HepG2 (cell line): ENCODE results near the gene ALDH3A1. TPM values are rescaled to one million over a fixed set of nuclear protein-coding genes. Genes with fewer than 3 reads are reported as not detected.

Experiments
- ATAC-seq: fragments of 200-7000 bp; cut with Tn5 transposase; 3 replicates; pipeline ENCODE4 v1.9.1; 2020; ENCODE audit warnings: mild to moderate bottlenecking, moderate library complexity
- BruUV-seq: library from RNA; stranded (reverse); fragments of 400-500 nt; replicated peaks from 2 replicates; lab custom pipeline; 2021; lab: Mats Ljungman, UMichigan
- CTCF ChIA-PET: fragments of 300-600 bp; formaldehyde crosslinking; extraction: SDS; loops from one replicate; lab custom pipeline; 2021; ENCODE audit warnings: low total read pairs, inconsistent platforms, low intra/inter-chr PET ratio; lab: Yijun Ruan, JAX
- POLR2A ChIA-PET: fragments of 350-600 bp; sonication (Branson Sonifier 250); formaldehyde crosslinking; loops from one replicate; lab custom pipeline; 2020; ENCODE audit warnings: antibody characterized with exemption, inconsistent platforms; lab: Yijun Ruan, JAX
- DNase-seq: peaks from one replicate; pipeline ENCODE4 v3.0.0-alpha.2; 2015; ENCODE audit warnings: low spot score
- FAIRE-seq: peaks from 3 replicates; lab custom pipeline; 2011; peaks lifted over from hg19 to GRCh38; lab: Jason Lieb, UNC
- H2AFZ ChIP-seq: one replicate; pipeline ENCODE4 v1.6.1; 2011; ENCODE audit warnings: low read length, inconsistent platforms
- H3K27ac ChIP-seq: fragments of 300-600 bp; 3 replicates; pipeline ENCODE4 v1.8.0; 2011; ENCODE audit warnings: mixed run types, mild to moderate bottlenecking, mixed read lengths, low read length, inconsistent platforms; ENCODE audit not compliant: insufficient read depth; ENCODE audit errors: extremely low read length
- H3K27me3 ChIP-seq, 2 experiments: fragments of 200-600 bp in 1 of 2; 2 replicates in 1 of 2; 3 replicates in 1 of 2; pipeline versions ENCODE4 v1.6.0 to v1.8.0; 2011; ENCODE audit warnings: low read length in 2 of 2, mild to moderate bottlenecking in 2 of 2, moderate library complexity in 2 of 2, inconsistent platforms in 1 of 2; ENCODE audit not compliant: insufficient read depth in 2 of 2, control insufficient read depth in 1 of 2
- H3K36me3 ChIP-seq, 2 experiments: fragments of 200-600 bp in 1 of 2; replicated peaks in 1 of 2; 2 replicates in 1 of 2; 3 replicates in 1 of 2; pipeline versions ENCODE4 v1.5.1 to v1.8.0; 2011; ENCODE audit warnings: low read length in 2 of 2, inconsistent platforms in 1 of 2; ENCODE audit not compliant: insufficient read depth in 2 of 2, control insufficient read depth in 1 of 2
- H3K4me1 ChIP-seq: 2 replicates; pipeline ENCODE4 v1.5.1; 2012; ENCODE audit warnings: low read length, inconsistent platforms; ENCODE audit not compliant: insufficient read depth
- H3K4me2 ChIP-seq: 2 replicates; pipeline ENCODE4 v1.6.0; 2011; ENCODE audit warnings: low read depth, low read length, inconsistent platforms
- H3K4me3 ChIP-seq, 3 experiments: fragments of 200-600 bp in 1 of 3; sonication (generic), shearing (Covaris generic) in 1 of 3; replicated peaks in 1 of 3; 2 replicates each; pipeline ENCODE4 v1.5.1; 2011 to 2016; ENCODE audit warnings: low read length in 3 of 3, inconsistent platforms in 2 of 3, low read depth in 2 of 3, mild to moderate bottlenecking in 2 of 3, control low read depth in 1 of 3, mixed read lengths in 1 of 3; ENCODE audit not compliant: insufficient read depth in 1 of 3
- H3K79me2 ChIP-seq: one replicate; pipeline ENCODE4 v1.6.1; 2011; ENCODE audit warnings: low read length, inconsistent platforms; ENCODE audit not compliant: insufficient read depth
- H3K9ac ChIP-seq: 2 replicates; pipeline ENCODE4 v1.6.0; 2011; ENCODE audit warnings: mild to moderate bottlenecking, low read depth, low read length, inconsistent platforms; ENCODE audit not compliant: insufficient read depth
- H3K9me3 ChIP-seq: 2 replicates; pipeline ENCODE4 v1.5.1; 2012; ENCODE audit warnings: mild to moderate bottlenecking, low read length
- H4K20me1 ChIP-seq: 2 replicates; pipeline ENCODE4 v1.6.0; 2011; ENCODE audit warnings: inconsistent platforms, mild to moderate bottlenecking, low read length, moderate library complexity; ENCODE audit not compliant: insufficient read depth
- BHLHE40 ChIP-seq: IDR thresholded peaks from 2 replicates; pipeline ENCODE4 v1.6.1; 2011; ENCODE audit warnings: low read length, improper control_type of control experiment
- DMAP1 ChIP-seq: IDR thresholded peaks from 2 replicates; pipeline ENCODE4 v1.6.1; 2016
- EEA1 ChIP-seq: sonication (generic); formaldehyde crosslinking; IDR thresholded peaks from 2 replicates; pipeline ENCODE4 v1.5.1; 2020; ENCODE audit warnings: mild to moderate bottlenecking, missing genetic modification reagents, borderline replicate concordance
- FOXO4 ChIP-seq: sonication (generic); formaldehyde crosslinking; conservative IDR thresholded peaks from 2 replicates; pipeline ENCODE4 v1.8.1; 2023; ENCODE audit warnings: missing genetic modification reagents
- MLLT10 ChIP-seq: sonication (generic); formaldehyde crosslinking; IDR thresholded peaks from 2 replicates; pipeline ENCODE4 v1.4.0; 2020; ENCODE audit warnings: missing genetic modification reagents
- NCOR1 ChIP-seq: fragments of 200-600 bp; sonication (generic); IDR thresholded peaks from 2 replicates; pipeline ENCODE4 v1.7.0; 2017; ENCODE audit warnings: antibody characterized with exemption, low read length, borderline replicate concordance
- PPARG ChIP-seq: conservative IDR thresholded peaks from 2 replicates; pipeline ENCODE4 v1.6.1; 2016; ENCODE audit warnings: missing biosample characterization, missing genetic modification reagents
- SALL2 ChIP-seq: sonication (generic); formaldehyde crosslinking; IDR thresholded peaks from 2 replicates; pipeline ENCODE4 v1.8.1; 2023; ENCODE audit warnings: mild to moderate bottlenecking, missing genetic modification reagents, inconsistent platforms
- SRY ChIP-seq: sonication (generic); formaldehyde crosslinking; IDR thresholded peaks from 2 replicates; pipeline ENCODE4 v1.8.0; 2022; ENCODE audit warnings: mild to moderate bottlenecking, missing genetic modification reagents
- TCF12 ChIP-seq, 2 experiments: fragments of 450-650 bp in 1 of 2; sonication (generic) in 1 of 2; formaldehyde crosslinking in 1 of 2; IDR thresholded peaks; 2 replicates each; pipeline versions ENCODE4 v1.6.1 to v1.8.0; 2017 to 2022; ENCODE audit warnings: antibody characterized with exemption in 1 of 2, mild to moderate bottlenecking in 1 of 2, missing genetic modification reagents in 1 of 2, moderate library complexity in 1 of 2
- ZNF737 ChIP-seq: sonication (generic); formaldehyde crosslinking; IDR thresholded peaks from 2 replicates; pipeline ENCODE4 v1.5.0; 2020; ENCODE audit warnings: missing genetic modification reagents, mild to moderate bottlenecking, borderline replicate concordance
- ZNF775 ChIP-seq: sonication (generic); formaldehyde crosslinking; IDR thresholded peaks from 2 replicates; pipeline ENCODE4 v1.4.0; 2020; ENCODE audit warnings: missing genetic modification reagents, mild to moderate bottlenecking, moderate library complexity, borderline replicate concordance
- ZNF790 ChIP-seq: sonication (generic); formaldehyde crosslinking; IDR thresholded peaks from 2 replicates; pipeline ENCODE4 v1.8.0; 2022; ENCODE audit warnings: missing genetic modification reagents, mild to moderate bottlenecking, borderline replicate concordance
- WGBS: methylation state at CpG from one replicate; pipeline ENCODE4 v1.1.6; 2017; ENCODE audit warnings: low lambda C conversion rate; 5-methylcytosine and 5-hydroxymethylcytosine counted together
- in situ Hi-C: cut with HindIII; loops from 2 replicates; pipeline ENCODE4 v1.10.0; 2017; ENCODE audit warnings: low pct_unique_long_range_greater_than_20kb; ENCODE audit not compliant: extremely low pct_ligation_motif_present
- intact Hi-C: fragments of 100-400 bp; cut with micrococcal nuclease; formaldehyde crosslinking; loops from one replicate; pipeline ENCODE4 v1.10.0; 2022; ENCODE audit not compliant: unreplicated experiment
- polyA plus RNA-seq, 8 experiments: library from polyadenylated mRNA; depleted of rRNA in 3 of 8; stranded (reverse) in 7 of 8; unstranded in 1 of 8; fragments of >200 nt; fragmentation: Illumina TruSeq in 4 of 8; extraction: Trizol in 4 of 8; gene quantifications; 2 replicates each; pipeline versions ENCODE4 v1.2.1 to v1.2.3, GENCODE V29; 2011 to 2016; ENCODE audit warnings: low read depth in 4 of 8, missing spikeins in 1 of 8, mixed read lengths in 1 of 8; ENCODE audit not compliant: insufficient read depth in 1 of 8
- total RNA-seq, 5 experiments: library from RNA; depleted of rRNA; stranded (reverse); fragments of >200 nt; fragmentation: Illumina TruSeq; extraction: Trizol; gene quantifications; 2 replicates each; pipeline ENCODE4 v1.2.3, GENCODE V29; 2016; ENCODE audit warnings: low read depth in 1 of 5
- TF ChIP-seq, protein P1 (sequence below): sonication (generic); formaldehyde crosslinking; IDR thresholded peaks from 2 replicates; pipeline ENCODE4 v1.4.0; 2020; ENCODE audit warnings: missing genetic modification reagents; ENCODE audit errors: not compliant biosample characterization
- TF ChIP-seq, protein P2 (sequence below): sonication (generic); formaldehyde crosslinking; IDR thresholded peaks from 2 replicates; pipeline ENCODE4 v1.5.1; 2020; ENCODE audit warnings: mild to moderate bottlenecking, moderate library complexity, missing genetic modification reagents

Gene ALDH3A1
- total and polyA plus RNA-seq, 2 of the 13 experiments (the other 11 are each of a cell fraction or from before 2014, with no cell fraction given), result 0.07 to 0.62 TPM

DNA sequence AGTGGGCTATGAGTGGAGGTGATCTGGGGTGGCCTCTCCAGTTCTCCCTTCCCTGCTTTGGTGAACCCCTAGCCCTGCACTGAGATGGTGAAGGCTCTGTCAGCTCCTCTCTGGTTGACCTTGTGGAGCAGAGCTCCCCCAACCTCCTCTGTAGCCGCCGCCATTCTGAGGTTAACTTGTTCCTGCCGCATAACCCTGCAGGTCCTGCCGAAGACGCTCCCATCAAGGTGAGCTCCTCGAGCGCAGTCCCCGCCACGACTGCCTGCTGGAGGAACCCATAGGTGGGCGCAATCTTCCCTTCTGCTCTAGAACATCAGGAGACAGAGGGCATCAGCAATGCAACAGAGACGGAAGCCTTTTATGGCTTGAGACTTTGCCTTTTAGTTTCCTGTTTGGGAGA lies 16.5 kb downstream of the ALDH3A1 start:
- Histone ChIP-seq H3K9me3 (no peaks in the 10 kb centered on the region), H3K4me1 (peaks cover 91% of the 10 kb centered on the region), H3K4me3 (no peak overlapping the region), H4K20me1 (no peaks in the 10 kb centered on the region), H3K27ac (no peak overlapping the region), H2AFZ (no peak overlapping the region), H3K36me3 (no peaks in the 10 kb centered on the region), H3K4me2 (no peak overlapping the region), H3K27me3 (no peaks in the 10 kb centered on the region), H3K9ac (no peak overlapping the region), H3K79me2 (no peaks in the 10 kb centered on the region)
- 87% methylated on average over 4 of the region's 11 CpGs for WGBS
- POLR2A ChIA-PET, result interaction anchor here (1.1 to 1.8 kb wide), 3 partner anchors 11 to 83 kb away, joined by 3 to 8 read pairs (median 5); partner anchors contain the start of gene ALDH3A2
- CTCF ChIA-PET, result no interaction called here
- TF ChIP-seq EEA1 (CRISPR knock-in tag), result no peak
- TF ChIP-seq NCOR1, result no peak
- no peak for TF ChIP-seq ZNF775 (CRISPR knock-in tag)
- TF ChIP-seq FOXO4 (CRISPR knock-in tag), result no peak
- no peak for TF ChIP-seq SALL2
- no peak for ATAC-seq
- BruUV-seq, result no TSS peak
- no peak for DNase-seq
- intact Hi-C loops (no loop called here), in situ Hi-C loops (no loop called here)
- FAIRE-seq, result no peak

GRCh38 chr17:19730843-19731242 lies 17.3 kb downstream of the ALDH3A1 start:
- H3K9ac ChIP-seq, result no peak overlapping the region
- no peaks in the 10 kb centered on the region for H3K27me3 ChIP-seq
- no peaks in the 10 kb centered on the region for H3K79me2 ChIP-seq
- H3K27ac ChIP-seq, result no peak overlapping the region
- POLR2A ChIA-PET, result interaction anchor here (1.1 to 1.8 kb wide), 3 partner anchors 10 to 82 kb away, joined by 3 to 8 read pairs (median 5); partner anchors contain the start of gene ALDH3A2
- H3K4me1 ChIP-seq, result peaks cover 83% of the 10 kb centered on the region
- no peaks in the 10 kb centered on the region for H4K20me1 ChIP-seq
- no peak overlapping the region for H2AFZ ChIP-seq
- FAIRE-seq (no peak), ATAC-seq (no peak), DNase-seq (no peak)
- no TSS peak for BruUV-seq
- 75% methylated on average over 4 of the region's 4 CpGs for WGBS
- no peak overlapping the region for H3K4me3 ChIP-seq
- in situ Hi-C loops, result no loop called here
- no peak overlapping the region for H3K4me2 ChIP-seq
- no peaks in the 10 kb centered on the region for H3K9me3 ChIP-seq
- CTCF ChIA-PET, result no interaction called here
- intact Hi-C loops, result no loop called here
- no peaks in the 10 kb centered on the region for H3K36me3 ChIP-seq
- TF ChIP-seq, protein P1, sequence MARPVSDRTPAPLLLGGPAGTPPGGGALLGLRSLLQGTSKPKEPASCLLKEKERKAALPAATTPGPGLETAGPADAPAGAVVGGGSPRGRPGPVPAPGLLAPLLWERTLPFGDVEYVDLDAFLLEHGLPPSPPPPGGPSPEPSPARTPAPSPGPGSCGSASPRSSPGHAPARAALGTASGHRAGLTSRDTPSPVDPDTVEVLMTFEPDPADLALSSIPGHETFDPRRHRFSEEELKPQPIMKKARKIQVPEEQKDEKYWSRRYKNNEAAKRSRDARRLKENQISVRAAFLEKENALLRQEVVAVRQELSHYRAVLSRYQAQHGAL (CRISPR knock-in tag), result no peak
- TF ChIP-seq BHLHE40 (no peak), TCF12 (IDR thresholded peaks at IDR 0.05) (no peak), TCF12 (CRISPR knock-in tag; IDR thresholded peaks at IDR 0.05) (no peak), PPARG (CRISPR knock-in tag) (no peak), ZNF737 (CRISPR knock-in tag) (no peak), SRY (no peak), MLLT10 (CRISPR knock-in tag) (no peak), ZNF790 (no peak), DMAP1 (no peak)
- TF ChIP-seq, protein P2, sequence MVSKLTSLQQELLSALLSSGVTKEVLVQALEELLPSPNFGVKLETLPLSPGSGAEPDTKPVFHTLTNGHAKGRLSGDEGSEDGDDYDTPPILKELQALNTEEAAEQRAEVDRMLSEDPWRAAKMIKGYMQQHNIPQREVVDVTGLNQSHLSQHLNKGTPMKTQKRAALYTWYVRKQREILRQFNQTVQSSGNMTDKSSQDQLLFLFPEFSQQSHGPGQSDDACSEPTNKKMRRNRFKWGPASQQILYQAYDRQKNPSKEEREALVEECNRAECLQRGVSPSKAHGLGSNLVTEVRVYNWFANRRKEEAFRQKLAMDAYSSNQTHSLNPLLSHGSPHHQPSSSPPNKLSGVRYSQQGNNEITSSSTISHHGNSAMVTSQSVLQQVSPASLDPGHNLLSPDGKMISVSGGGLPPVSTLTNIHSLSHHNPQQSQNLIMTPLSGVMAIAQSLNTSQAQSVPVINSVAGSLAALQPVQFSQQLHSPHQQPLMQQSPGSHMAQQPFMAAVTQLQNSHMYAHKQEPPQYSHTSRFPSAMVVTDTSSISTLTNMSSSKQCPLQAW (CRISPR knock-in tag), result no peak
